G401 (cell line): ENCODE measurements around the gene METTL23. TPM values are rescaled to one million over a fixed set of nuclear protein-coding genes. Genes with fewer than 3 reads are reported as not detected.
"Not testable (repeated sequence)": the region's sequence is repeated elsewhere in the genome, so short reads cannot be mapped to it uniquely, and the experiment has no call there.

Experiments used
- DNase-seq: peaks from one replicate; pipeline ENCODE4 v3.0.0-alpha.2; 2015; ENCODE audit warnings: low spot score
- in situ Hi-C: cut with HindIII; loops from 2 replicates; pipeline ENCODE4 v1.10.0; 2016; ENCODE audit warnings: low sequenced_read_pairs, mixed read lengths
- total RNA-seq: library from RNA; depleted of rRNA; stranded (reverse); fragments of >200 nt; shearing (Covaris generic); gene quantifications from 2 replicates; pipeline ENCODE4 v1.2.3, GENCODE V29; 2014

METTL23 gene
- total RNA-seq, 1 experiment from 2014 or later = 25.9 TPM

GRCh38 chr17:76690596-76691280 is 35.9 kb upstream of the METTL23 start:
- in situ Hi-C loops = loop anchor here (25.0 kb wide), 1 partner anchor 228 kb away; the partner anchor contains the start of genes AANAT and UBE2O
- no peak for DNase-seq

GRCh38 chr17:76691379-76692191 is 35.1 kb upstream of the METTL23 start:
- in situ Hi-C loops = loop anchor here (25.0 kb wide), 1 partner anchor 229 kb away; the partner anchor contains the start of genes AANAT and UBE2O
- no peak for DNase-seq

GRCh38 chr17:76695059-76695831 is 31.4 kb upstream of the METTL23 start:
- in situ Hi-C loops = loop anchor here (25.0 kb wide), 1 partner anchor 233 kb away; the partner anchor contains the start of genes AANAT and UBE2O
- DNase-seq = no peak

- DNase-seq = no peak
- in situ Hi-C loops = loop anchor here (25.0 kb wide), 1 partner anchor 235 kb away; the partner anchor contains the start of genes AANAT and UBE2O
Measured at GRCh38 chr17:76696763-76697701, 29.6 kb upstream of the METTL23 start.

GRCh38 chr17:76697702-76698465 is 28.8 kb upstream of the METTL23 start:
- in situ Hi-C loops = loop anchor here (25.0 kb wide), 1 partner anchor 236 kb away; the partner anchor contains the start of genes AANAT and UBE2O
- DNase-seq = peak; percentile 58

GRCh38 chr17:76698466-76698977 is 28.1 kb upstream of the METTL23 start:
- DNase-seq = not testable (repeated sequence)
- in situ Hi-C loops = loop anchor here (25.0 kb wide), 1 partner anchor 236 kb away; the partner anchor contains the start of genes AANAT and UBE2O

- no peak for DNase-seq
- in situ Hi-C loops = no loop called here
Measured at GRCh38 chr17:76700270-76700616, 26.4 kb upstream of the METTL23 start.

- in situ Hi-C loops = no loop called here
- DNase-seq = peak; percentile 79
Measured at GRCh38 chr17:76700617-76701470, 25.8 kb upstream of the METTL23 start.

- in situ Hi-C loops = no loop called here
- DNase-seq = no peak
Measured at GRCh38 chr17:76701471-76701967, 25.1 kb upstream of the METTL23 start.

GRCh38 chr17:76702076-76702475 is 24.6 kb upstream of the METTL23 start:
- DNase-seq = no peak
- in situ Hi-C loops = no loop called here

GRCh38 chr17:76702941-76703637 is 23.6 kb upstream of the METTL23 start:
- in situ Hi-C loops = no loop called here
- no peak for DNase-seq

GRCh38 chr17:76704805-76705204 is 21.8 kb upstream of the METTL23 start:
- in situ Hi-C loops = no loop called here
- no peak for DNase-seq

GRCh38 chr17:76706817-76707216 is 19.8 kb upstream of the METTL23 start:
- no peak for DNase-seq
- in situ Hi-C loops = no loop called here

- in situ Hi-C loops = no loop called here
Measured at GRCh38 chr17:76707985-76708807, 18.4 kb upstream of the METTL23 start.

More at GRCh38 chr17:76707985-76708807, 18.4 kb upstream of the METTL23 start:
- peak; percentile 37 for DNase-seq
